ENCODE data around the gene LENG8. TPM values are rescaled to one million over a fixed set of nuclear protein-coding genes. Genes with fewer than 3 reads are reported as not detected.

LENG8 gene
- total and polyA plus RNA-seq, 2 of the 13 experiments (the other 11 are each of a cell fraction or from before 2014, with no cell fraction given), result 14.3 to 41.9 TPM

GRCh38 chr19:54448774-54449700 lies at the start of gene LENG8 (continued):
- TF ChIP-seq ZNF616 (CRISPR knock-in tag; IDR thresholded peaks at IDR 0.05; ENCODE audit: low read depth) (0 out of 2 replicates have a peak, but pooled peaks have one; percentile 48), KDM5B (CRISPR knock-in tag; IDR thresholded peaks at IDR 0.05; ENCODE audit: borderline replicate concordance) (peak; percentile 87), MYPOP (CRISPR knock-in tag; IDR thresholded peaks at IDR 0.05) (peak; percentile 81), ZNF326 (CRISPR knock-in tag; IDR thresholded peaks at IDR 0.05; ENCODE audit: borderline replicate concordance) (no peak), NRL (CRISPR knock-in tag; IDR thresholded peaks at IDR 0.05; ENCODE audit: borderline replicate concordance) (peak; percentile 75), TOPORS (CRISPR knock-in tag; IDR thresholded peaks at IDR 0.05) (peak; percentile 86), CSRNP1 (CRISPR knock-in tag; IDR thresholded peaks at IDR 0.05) (peak; percentile 47; the same call in 1 of the 2 replicates), PBX3 (CRISPR knock-in tag; IDR thresholded peaks at IDR 0.05; ENCODE audit: borderline replicate concordance) (no peak), ZNF580 (CRISPR knock-in tag; IDR thresholded peaks at IDR 0.05; ENCODE audit: borderline replicate concordance, low read depth) (peak; percentile 90), ZNF333 (CRISPR knock-in tag; IDR thresholded peaks at IDR 0.05; ENCODE audit: borderline replicate concordance) (peak; percentile 34; the same call in 1 of the 2 replicates), ZBTB46 (CRISPR knock-in tag; IDR thresholded peaks at IDR 0.05; ENCODE audit: borderline replicate concordance) (no peak), ISL2 (CRISPR knock-in tag; IDR thresholded peaks at IDR 0.05) (peak; percentile 23), ZSCAN31 (CRISPR knock-in tag; IDR thresholded peaks at IDR 0.05; ENCODE audit: low read depth) (peak; percentile 65; the same call in 1 of the 2 replicates), ZNF503 (CRISPR knock-in tag; IDR thresholded peaks at IDR 0.05) (peak; percentile 21), ZNF574 (CRISPR knock-in tag; IDR thresholded peaks at IDR 0.05) (peak; percentile 66)

Data from HepG2 (cell line).